ENCODE data around the gene RAMP1.

RAMP1 gene

DNA sequence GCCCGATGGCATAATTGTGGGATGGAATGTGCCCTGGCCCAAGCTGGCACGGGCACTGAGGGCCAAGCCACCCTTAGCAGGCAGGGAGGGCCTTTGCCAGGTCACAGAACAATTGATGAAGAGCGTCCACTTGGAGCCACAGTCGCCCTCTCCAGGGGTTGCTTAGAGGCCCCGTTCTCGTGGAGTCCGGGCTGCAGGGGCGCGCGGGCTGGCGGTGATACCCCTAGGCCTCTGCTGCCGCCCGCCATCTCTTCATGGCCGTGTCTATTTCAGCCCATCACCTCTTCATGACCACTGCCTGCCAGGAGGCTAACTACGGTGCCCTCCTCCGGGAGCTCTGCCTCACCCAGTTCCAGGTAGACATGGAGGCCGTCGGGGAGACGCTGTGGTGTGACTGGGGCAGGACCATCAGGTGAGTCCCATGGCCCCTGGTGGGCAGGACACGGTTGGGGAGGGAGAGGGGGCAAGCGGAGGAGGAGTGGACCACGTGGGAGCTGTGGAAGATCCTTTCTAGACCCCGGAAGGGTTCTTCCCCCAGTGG lies 17.6 kb downstream of the RAMP1 start:
- DNase-seq (no peak), ATAC-seq (no peak)

DNA sequence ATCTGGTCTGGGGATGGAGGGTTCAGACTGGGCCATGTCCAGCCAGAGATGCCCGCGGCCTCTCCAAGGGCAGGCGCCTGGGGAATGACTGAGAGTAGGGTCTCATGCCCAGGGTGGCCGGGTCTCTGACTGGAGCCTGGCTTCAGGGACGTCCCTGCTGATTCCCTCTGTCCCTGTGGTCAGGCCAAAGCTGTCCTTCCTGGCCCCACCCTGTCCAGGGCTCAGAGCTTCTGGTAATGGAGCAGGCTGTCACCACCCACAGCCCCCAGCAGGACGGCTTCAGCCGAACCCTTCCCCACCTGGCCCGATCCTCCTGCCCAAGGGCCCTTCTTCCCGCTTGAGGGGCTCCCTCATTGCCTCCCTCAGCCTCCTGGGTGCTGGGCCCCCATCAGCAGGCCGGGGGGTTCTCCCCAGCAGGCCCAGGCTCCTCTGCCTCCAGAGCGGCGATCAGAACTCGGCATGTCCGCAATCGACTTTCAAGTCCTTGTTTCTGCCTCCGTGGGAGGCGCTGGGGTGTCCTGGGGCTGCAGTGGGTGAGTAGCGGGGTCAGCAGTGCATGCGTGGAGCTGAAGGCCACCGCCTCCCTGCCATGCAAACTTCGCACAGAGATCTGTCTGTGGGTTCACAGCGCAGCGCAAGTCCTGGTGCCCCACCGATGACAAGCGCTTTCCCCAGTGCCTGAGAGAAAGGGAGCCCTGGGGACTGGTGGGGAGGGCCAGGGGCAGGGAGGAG lies 18.3 kb downstream of the RAMP1 start:
- no peak for ATAC-seq
- DNase-seq = no peak

DNA sequence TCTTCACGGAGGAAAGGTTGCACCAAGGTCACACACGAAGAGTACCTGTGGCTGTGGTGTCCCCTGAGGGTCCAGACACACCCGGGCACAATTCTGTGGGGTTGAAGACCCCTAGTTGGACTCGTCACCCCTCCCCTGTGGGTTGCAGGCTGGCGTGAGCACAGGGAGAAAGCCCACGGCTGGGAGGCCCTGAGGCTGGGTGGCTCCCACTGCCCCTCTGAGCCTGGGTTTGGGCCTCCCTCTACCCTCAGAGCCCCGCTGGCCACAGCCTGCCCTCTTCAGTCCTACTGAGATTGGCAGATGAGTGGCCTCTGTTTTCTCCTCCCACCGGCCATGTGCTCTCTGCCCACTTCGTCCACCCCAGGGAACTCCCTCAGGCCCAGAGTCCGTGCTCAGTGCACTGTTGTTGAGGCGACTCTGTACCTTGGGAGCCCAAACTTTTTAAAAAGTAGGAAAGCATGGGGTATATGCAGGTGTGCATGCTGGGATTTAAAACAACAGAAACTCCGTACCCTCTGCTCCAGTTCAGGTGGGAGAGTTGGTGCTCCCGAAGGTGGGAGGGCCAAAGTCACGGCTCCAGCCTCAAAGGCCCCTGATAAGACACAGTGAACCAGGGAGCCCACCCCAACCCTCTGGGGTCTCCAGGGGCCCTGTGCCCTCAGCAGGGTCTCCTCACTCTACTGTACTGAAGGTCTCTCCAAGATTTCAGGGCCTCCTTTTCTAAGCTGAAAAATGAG lies 19.1 kb downstream of the RAMP1 start:
- no peak for DNase-seq
- ATAC-seq = no peak

DNA sequence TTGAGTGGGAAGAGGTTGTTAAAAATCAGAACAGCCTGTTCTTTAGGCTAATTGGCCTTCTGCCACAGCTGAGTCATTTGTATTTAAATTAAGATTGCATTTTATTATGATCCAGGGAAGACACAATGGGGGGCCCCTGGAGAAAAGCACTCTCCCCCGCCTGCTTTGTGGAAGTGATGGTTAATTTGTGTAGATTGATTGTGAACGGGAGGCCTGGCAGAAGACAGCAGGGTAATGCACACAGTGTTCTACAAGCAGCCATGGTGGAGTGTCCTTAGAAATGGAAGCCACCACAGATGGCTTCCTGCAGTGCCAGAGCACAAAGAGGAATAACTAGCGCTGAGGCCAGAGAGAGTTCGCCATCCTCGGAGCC lies 19.6 kb downstream of the RAMP1 start:
- DNase-seq = no peak
- no peak for ATAC-seq

DNA sequence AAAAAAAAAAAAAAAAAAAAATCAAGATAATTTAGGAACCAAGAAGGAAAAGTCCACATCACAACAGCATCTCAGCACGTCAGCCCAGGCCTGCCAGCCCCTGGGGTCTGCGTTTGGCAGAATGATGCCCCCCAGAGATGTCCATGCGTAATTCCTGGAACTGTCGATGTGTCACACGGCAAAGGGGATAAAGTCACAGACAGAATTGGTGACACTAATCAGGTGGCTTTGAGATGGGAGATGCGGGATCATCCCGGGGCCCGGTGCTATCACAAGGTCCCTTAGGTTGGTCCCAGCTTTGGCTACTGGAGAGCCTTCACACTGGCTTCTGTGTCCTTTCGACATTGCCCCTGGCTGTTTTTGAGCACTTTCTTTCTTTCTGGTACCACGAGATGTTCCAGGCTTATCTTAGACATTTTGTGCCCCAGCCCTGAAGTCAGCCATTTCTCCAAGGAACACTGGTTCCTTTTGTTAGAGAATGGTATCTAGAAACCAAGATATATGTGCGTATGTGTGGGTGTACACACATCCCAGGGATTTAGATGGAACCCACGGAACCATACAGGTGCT lies 20.7 kb downstream of the RAMP1 start:
- DNase-seq (no peak), ATAC-seq (no peak)

DNA sequence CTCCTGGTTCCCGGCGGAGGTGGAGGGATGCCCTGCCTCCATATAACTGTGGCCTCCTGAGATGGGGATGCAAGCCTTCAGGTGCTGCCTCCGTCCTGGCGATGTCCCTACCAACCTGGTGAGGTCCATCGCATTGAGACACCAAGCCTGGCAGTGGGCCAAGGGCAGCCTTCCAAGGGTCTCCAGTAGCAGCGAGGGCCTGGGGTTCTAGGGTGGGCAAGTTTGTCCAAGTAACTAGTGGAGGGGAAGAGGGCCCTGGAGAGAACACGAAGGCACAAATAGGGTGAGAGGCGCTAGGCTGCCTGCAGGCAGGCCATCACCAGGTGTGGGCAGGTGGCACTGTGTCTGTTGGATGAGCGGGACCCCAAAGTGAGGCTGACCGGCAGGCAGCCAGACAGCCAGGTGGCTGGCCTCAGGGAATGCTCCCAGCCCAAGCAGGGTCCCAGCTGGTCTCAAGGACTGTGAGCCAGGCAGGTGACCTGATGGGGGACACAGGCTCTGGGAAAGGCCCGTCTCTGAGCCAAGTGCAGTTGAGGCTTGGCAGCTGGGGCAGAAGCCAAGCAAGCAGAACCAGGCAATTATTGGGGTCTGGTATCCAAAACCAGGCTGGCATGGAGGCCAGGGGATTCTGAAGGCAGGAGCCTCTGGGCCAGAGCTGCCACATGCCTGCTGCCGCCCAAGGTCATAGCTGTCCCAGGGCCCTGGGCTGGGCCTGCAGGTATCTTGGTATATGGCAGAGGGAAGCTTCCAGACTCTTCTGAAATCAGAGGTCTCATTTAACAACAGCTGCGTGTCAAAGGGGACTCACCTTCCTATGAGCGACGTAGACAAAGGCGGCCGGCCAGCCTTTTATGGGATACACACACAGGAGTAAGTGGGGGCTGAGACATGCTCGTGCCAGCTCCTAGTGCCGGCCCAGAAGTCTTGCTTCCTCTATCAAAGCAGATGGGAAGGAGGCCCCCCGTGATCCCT lies 23.4 kb downstream of the RAMP1 start:
- ATAC-seq = no peak

DNA sequence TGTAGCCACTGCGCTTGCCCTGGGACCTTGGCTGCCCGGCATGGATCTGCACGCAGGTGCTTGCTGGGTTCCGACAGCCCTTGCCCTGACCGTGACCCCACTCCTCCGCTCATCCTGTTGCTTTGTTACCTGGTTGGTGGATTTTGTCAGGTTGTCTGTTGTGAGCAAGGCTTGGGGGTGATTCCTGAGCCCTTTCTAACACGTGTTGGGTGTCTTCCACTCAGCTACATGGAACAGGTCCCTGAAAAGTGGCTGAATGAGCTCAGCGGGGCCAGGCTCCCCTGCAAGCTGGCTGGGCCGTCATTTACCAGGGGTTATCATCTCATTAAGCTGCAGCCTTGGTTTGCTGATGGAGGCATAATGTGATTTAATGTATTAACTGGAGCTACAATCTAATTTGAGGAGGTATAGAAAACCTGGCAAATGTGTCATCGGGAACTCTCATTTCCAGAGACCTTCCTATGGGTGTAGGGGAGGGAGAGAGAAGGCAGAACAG lies 24.6 kb downstream of the RAMP1 start:
- DNase-seq (no peak), ATAC-seq (no peak)

More for the DNA sequence above, 23.4 kb downstream of the RAMP1 start:
- DNase-seq = no peak

DNA sequence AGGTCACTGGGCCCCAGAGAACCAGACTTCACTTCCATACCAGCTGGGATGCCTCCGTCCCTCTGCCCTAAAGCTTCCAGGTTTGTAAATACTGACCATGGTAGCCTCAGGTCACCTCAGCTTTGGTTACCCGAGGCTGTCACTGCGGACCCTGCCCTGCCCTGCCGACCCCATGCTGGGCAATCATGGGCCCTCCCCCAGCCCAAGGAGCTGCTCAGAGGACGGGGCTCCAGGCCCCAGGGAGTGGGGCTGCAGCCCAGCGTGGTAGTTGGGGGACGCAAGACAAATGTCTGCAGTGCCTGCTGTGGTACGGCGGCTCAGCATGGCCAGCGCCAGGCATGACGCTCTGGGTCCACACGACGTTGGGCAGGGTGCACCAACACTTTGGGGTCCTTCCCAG lies 25.3 kb downstream of the RAMP1 start:
- no peak for DNase-seq
- no peak for ATAC-seq

DNA sequence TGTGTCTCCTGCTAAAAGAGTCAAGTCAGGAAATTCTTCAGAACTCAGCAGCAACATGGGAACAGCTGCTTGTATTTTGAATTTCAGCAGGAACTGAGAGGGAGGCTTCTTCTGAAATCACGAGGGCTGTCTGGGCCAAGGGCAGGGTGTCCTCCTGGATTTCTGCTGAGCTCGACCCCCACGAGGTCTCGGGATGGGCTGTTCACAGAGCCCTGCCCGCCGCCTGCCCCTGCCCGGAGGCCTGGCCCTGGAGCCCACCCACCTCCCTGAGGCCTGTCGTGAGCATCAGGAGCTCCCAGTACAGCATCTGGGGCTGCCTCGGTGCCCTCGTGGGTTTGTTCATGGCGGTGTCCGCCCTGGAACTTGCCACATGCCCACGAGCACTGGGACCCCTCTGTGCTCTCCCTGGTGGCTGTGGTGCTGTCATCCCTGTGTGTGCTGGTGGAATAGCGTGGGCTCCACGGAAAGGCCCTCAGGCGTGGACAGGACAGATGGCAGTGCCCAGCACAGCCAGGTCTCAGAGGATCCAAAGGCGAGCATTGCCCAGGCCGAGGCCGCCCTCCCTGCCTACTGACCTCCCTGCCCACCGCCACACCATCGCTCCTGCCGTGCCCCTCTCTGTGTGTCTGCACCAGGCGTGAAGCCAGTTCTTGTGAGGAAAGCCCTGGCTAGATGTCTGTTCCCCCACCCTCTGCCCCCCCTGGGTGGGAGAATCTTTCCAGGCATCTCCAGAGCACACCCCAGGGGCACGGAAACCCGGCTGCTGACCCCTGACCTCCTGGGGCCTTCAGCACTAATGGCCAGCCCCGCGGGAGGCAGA lies 25.9 kb downstream of the RAMP1 start:
- no peak for ATAC-seq
- DNase-seq = no peak

DNA sequence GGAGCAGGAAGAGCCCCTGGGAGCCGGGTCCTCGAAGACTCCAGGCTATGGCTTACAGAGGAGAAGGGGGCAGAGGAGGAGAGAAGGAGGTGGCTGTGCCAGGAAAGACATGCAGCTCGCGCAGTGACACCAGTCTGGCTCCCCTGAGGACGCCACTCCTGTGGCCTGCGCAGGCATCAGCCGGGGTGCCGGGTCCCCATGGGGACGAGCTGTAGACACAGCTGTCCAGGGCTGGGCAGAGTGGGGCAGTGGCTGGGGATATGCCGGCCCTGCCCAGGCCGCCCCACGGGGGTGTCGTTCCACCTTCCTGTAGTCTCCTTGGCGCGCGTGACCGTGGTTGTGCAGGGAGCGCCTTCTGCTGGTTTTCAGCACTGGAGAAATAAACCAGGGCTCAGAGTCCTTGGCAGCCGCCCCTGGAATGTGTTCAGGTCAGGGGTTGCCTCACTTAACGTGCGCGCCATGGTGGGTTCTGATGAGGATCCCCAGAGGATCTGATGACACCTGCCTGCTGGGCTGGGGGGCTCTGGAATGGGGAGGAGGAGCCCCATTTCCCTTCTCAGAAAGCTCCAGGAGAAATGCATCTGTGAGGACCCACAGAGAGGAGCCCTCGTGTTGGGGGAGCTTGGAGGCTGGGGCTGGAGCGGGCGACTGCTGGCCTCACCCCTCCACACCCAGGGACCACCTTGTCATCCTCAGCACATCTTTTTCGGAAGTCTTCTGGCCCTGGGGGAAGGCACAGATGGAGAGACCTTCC lies 26.7 kb downstream of the RAMP1 start:
- no peak for ATAC-seq
- DNase-seq = no peak

DNA sequence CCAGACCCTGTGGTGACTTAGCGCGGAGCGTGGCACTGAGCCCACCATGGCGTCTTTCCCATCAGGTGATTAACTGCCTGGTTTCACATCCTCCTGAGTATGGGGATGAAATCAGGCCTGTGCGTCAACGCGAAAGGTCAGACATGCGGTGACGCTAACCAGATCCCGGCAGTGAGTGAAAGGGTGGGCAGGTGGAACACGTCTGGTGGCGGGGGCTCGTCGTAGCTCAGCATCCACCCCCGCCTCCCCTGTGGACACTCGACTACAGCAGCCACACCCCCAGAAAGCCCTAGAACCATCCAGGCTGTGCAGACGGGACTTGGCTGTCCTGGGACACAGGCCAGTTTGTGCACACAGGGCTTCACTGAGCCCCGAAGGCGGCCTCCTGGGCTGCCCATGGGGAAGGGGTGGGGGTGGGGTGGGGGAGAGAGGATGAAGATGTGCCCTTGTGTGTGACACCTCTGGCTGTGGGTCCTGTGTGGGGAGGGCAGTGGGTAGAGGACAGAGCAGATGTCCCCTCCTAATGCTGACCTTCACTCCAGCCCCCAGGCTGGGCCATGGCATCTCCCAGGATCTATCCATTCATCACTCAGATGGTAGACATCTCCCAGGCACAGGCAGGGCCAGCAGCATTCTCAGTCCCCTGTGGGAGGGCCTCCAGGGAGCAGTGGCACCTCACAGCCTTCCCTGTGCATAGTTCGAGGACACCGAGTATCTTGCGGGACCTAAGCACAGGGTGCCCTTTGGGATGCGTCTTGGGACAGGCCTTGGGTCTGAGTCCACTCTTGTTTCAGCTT lies 27.5 kb downstream of the RAMP1 start:
- DNase-seq (no peak), ATAC-seq (no peak)

DNA sequence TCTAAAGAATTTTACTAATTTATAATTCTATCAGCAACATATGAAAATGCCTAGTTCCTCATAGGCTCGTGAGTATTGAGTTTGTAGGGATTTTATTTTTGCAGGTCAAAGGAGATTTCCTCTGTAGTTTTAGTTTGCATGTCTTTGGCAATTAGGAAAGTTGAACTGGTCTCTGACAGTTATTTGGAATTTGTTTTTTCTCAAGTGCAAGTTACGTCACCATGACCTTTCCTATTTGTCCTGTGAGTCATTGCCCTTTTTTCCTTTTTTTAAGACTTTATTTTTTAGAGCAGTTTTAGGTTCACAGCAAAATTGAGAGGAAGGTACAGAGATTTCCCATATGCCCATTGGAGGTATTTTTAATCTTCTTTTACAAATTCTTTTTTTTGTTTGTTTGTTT lies 29.0 kb downstream of the RAMP1 start:
- DNase-seq (no peak), ATAC-seq (no peak)

DNA sequence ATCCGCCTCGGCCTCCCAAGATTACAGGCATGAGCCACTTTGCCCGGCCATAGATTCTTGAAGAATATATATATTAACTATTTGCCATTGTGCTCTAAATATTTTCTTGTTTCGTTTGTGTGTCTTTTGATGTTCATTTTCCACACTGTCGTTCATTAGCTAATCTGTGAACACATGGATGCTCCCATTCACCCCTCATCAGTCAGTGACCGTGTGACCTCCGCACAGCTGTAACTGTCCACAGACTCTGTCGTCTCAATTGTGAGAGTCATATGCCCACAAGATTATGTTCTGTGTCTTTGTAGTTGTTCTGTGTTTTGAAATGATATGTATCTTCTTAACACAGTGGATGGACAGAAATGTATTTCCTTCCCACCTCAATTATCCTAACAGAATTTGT lies 29.6 kb downstream of the RAMP1 start:
- DNase-seq = no peak
- no peak for ATAC-seq

DNA sequence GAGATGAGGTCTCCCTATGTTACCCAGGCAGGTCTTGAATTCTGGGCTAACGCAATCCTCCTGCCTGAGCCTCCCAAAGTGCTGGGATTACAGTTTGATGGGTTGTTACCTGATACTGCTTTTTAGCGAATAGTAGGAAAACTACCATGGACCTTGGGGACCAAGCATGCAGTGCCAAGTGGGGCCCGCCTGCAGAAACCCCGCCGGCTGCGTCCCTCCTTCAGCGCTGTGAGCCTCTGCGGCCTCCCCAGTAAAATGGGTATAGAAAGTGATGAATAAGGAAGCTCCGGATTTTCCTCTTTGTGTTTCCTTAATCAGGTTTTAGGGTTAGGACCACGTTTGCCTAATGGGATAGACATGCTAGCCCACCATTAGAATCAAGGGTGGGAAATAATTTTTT lies 30.4 kb downstream of the RAMP1 start:
- DNase-seq (no peak), ATAC-seq (no peak)

DNA sequence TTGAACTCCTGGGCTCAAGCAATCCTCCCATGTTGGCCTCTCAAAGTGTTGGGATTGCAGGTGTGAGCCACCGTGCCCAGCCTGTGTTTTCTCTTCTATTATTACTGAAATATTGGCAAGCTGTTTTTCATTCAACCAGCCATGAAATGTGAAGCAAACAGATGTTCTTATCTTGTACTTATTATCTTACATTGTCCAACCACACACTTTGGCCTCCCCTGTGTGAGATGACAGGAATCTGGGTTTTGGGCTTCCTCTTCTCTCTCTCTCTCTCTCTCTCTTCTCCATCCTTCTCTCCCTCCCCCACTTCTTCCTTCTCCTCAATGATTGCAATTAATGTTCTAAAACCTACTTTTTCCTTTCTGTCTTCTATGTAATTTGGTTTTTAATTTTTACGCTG lies 33.1 kb downstream of the RAMP1 start:
- ATAC-seq = no peak

DNA sequence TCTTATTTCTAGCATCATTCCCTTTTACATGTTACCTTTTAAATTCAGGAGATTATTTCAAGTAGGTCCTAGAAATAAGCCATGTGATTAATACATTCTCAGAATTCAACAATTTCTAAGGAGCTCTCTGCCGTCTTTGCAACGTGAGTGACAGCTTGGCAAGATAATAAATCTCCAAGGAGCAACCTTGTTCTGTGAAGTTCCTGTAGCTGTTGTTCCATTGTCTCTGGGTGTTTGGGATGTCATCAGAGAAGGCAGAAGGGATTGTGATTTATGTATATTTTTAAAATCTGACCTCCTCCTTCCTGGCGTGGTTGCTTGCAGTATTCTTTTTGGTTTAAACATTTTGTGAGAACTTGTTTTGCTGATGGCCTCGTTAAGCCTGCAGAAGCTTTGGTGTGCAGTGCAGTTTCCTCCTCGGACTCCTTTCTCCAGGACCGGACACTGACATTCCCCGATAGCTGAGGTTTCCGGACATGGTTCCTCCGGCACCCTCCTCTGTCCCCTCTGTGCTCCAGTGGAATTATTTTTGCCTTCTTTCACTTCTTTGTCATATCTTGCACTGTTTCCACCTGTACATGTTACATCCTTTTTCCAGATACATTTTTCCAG lies 33.7 kb downstream of the RAMP1 start:
- DNase-seq = no peak
- no peak for ATAC-seq

More for the DNA sequence above, 33.1 kb downstream of the RAMP1 start:
- DNase-seq = no peak

DNA sequence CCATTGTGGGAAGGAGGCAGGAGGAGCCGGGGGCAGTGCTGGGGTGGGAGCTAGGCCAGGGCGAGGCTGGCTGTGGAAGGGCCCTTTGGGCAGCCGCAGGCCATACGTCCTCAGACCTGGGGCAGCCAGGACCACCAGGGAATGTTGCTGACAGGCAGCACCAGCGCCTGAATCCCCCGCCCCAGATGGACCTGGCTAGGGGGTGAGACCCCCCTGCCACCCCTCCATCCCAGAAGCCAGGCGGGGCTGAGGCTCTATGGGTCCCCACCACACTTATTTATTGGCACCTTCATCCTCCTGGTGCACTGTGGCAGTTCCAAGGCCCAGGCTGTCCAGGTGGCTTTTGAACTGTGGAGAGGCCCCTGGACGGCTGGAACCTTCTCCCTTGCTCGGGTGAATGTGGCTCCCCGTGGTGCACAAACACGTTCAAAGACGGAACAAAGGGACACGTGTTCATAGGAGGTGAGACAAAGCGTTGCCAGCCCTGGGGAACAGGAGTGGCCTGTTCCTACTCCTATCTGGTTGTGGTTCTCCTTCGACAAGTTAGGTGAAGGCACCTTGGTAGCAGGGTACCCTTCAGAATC lies 35.1 kb downstream of the RAMP1 start:
- ATAC-seq = no peak
- no peak for DNase-seq

DNA sequence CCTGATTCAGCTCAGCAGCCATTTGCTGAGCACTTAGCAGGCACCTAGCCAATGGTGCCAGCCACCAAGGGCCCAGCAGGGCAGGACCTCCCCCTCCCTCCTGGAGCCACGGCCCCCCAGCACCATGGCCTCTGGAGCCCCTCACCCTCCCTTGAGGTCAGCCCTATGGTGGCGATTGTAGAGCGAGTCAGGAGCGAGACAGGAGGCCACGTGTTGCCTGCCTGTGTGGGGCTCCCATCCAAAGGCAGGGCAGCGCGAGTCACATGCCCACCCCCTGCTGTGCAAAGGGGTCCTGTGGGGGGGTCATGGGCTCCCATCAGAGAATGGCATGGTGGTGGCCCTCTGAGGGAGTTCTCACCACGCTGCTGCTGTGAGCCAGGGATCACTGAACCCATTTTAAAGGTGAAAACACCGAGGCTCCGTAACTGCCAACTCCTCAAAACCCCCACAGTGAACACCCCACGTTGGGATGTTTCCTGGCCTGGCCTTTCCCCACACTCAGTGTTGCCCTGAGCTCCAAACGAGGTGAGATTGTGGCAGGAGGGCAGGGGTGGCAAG lies 35.6 kb downstream of the RAMP1 start:
- DNase-seq = no peak
- no peak for ATAC-seq
